Body of pancreas (tissue), 4 donors: ENCODE data around the gene THEMIS.

Experiments used
- POLR2A ChIP-seq, 3 donors: fragments of 450-650 bp; IDR thresholded peaks; one replicate each; pipeline ENCODE4 v1.6.1; 2016; ENCODE audit warnings: antibody characterized with exemption in 3 of 3, mild to moderate bottlenecking in 2 of 3
- TF ChIP-seq, protein P1 (sequence below), 7 experiments: fragments of 450-650 bp in 4 of 7; fragments of 200-600 bp in 3 of 7; sonication (generic) in 3 of 7; IDR thresholded peaks; one replicate each; pipeline ENCODE4 v1.5.1; 2016 to 2019; ENCODE audit warnings: antibody characterized with exemption in 7 of 7

DNA sequence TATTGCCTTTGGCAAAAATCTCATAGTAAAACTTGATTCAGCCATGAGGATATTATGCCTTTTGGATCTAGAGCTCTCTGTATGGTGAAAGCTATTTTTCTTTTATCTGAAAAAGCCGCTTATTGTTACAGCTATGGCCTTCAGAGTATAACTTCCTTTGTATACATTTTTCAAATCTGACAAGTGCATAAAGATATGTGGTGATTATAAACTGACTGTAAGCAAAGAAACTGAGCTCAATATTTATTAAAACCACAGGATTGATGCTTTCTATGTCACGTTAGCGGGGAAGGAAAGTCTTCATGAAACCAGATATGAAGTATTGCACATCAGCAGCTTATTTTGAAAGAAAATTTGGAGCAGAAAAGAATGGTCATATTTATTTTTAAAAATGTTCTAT, 151.8 kb downstream of the THEMIS start:
- TF ChIP-seq, protein P1, sequence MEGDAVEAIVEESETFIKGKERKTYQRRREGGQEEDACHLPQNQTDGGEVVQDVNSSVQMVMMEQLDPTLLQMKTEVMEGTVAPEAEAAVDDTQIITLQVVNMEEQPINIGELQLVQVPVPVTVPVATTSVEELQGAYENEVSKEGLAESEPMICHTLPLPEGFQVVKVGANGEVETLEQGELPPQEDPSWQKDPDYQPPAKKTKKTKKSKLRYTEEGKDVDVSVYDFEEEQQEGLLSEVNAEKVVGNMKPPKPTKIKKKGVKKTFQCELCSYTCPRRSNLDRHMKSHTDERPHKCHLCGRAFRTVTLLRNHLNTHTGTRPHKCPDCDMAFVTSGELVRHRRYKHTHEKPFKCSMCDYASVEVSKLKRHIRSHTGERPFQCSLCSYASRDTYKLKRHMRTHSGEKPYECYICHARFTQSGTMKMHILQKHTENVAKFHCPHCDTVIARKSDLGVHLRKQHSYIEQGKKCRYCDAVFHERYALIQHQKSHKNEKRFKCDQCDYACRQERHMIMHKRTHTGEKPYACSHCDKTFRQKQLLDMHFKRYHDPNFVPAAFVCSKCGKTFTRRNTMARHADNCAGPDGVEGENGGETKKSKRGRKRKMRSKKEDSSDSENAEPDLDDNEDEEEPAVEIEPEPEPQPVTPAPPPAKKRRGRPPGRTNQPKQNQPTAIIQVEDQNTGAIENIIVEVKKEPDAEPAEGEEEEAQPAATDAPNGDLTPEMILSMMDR (IDR thresholded peaks at IDR 0.05), result no peak
- TF ChIP-seq POLR2A (IDR thresholded peaks at IDR 0.05), result no peak
